ENCODE results near the gene ARAP1.
"Not testable (repeated sequence)": the region's sequence is repeated elsewhere in the genome, so short reads cannot be mapped to it uniquely, and the experiment has no call there.

ARAP1 gene

DNA sequence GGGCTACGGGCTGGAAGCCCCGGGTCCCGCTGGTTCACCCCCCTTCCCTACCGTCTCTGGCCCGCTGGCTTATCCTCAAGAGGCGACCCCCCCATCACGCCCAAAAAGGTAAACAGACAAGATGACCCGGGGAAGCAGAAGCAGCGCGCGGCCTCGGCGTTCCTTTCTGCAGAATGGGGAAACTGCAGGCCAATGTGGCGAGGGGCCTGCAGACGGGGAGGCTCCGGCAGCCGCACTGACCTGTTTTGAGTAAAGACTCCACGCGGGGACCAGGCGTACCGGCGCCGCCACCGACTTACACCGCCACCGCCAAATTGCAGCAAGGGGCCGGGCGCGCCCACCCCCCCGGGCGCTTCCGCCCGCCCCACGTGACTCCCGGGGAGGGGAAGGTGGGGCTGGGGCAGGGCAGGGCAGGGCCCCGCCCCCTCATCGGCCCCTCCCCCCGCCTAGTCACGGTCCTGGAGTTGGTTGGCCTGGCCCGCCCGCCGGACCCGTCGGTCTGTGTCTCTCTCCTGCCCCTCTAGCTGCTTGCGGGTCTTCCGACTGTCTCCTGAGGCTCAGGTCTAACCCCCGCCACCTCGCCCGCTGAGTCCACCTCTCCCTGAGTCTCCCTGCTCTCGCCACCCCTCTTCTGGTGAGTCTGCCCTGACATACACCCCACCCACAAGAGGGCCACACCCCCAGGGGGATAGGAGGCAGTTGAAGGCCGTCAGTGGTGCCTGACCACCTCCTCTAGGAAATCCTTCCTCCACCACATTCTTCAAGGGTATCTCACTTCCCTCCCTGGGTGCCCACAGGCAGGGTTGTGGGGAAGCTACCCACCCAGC is at the start of gene ARAP1:
Gene ARAP1 (minus strand): TSS at position 321 of the 827 bp plus-strand sequence. CDS start 25,280 bp downstream, outside the sequence.
- ATAC-seq (ENCODE audit: low read depth) (peak; percentile 89), DNase-seq (ENCODE audit: low spot score in 2 of 2) (peak; percentile 52 to 63)
- H3K36me3 Mint-ChIP-seq: peaks cover 16% of the 10 kb centered on the region
- peaks cover 37% of the 10 kb centered on the region for H3K4me1 Mint-ChIP-seq
- no peaks in the 10 kb centered on the region for H3K27me3 Mint-ChIP-seq
- peak within 1 kb of the TSS; percentile 79 for H3K27ac Mint-ChIP-seq
- H3K4me3 Mint-ChIP-seq: peak within 1 kb of the TSS; percentile 93
- no peaks in the 10 kb centered on the region for H3K9me3 Mint-ChIP-seq

- Mint-ChIP-seq H3K36me3 (no peaks in the 10 kb centered on the region), H3K4me1 (peaks cover 12% of the 10 kb centered on the region)
- peak; percentile 56 for ATAC-seq (ENCODE audit: low read depth)
These were observed 47.2 kb upstream of the ARAP1 start for GRCh38 chr11:72799441-72799840.

GRCh38 chr11:72798361-72798760 is 46.2 kb upstream of the ARAP1 start:
- H3K4me1 Mint-ChIP-seq: peaks cover 13% of the 10 kb centered on the region
- H3K36me3 Mint-ChIP-seq: no peaks in the 10 kb centered on the region
- H3K27me3 Mint-ChIP-seq: no peaks in the 10 kb centered on the region
- H3K9me3 Mint-ChIP-seq: no peaks in the 10 kb centered on the region
- H3K27ac Mint-ChIP-seq: no peak overlapping the region
- no peak for DNase-seq (ENCODE audit: low spot score in 2 of 2)
- ATAC-seq (ENCODE audit: low read depth): no peak
- H3K4me3 Mint-ChIP-seq: no peak overlapping the region

More at GRCh38 chr11:72799441-72799840, 47.2 kb upstream of the ARAP1 start:
- no peaks in the 10 kb centered on the region for H3K9me3 Mint-ChIP-seq
- H3K27me3 Mint-ChIP-seq: no peaks in the 10 kb centered on the region
- no peak for DNase-seq (ENCODE audit: low spot score in 2 of 2)
- H3K4me3 Mint-ChIP-seq: no peak overlapping the region
- no peak overlapping the region for H3K27ac Mint-ChIP-seq

DNA sequence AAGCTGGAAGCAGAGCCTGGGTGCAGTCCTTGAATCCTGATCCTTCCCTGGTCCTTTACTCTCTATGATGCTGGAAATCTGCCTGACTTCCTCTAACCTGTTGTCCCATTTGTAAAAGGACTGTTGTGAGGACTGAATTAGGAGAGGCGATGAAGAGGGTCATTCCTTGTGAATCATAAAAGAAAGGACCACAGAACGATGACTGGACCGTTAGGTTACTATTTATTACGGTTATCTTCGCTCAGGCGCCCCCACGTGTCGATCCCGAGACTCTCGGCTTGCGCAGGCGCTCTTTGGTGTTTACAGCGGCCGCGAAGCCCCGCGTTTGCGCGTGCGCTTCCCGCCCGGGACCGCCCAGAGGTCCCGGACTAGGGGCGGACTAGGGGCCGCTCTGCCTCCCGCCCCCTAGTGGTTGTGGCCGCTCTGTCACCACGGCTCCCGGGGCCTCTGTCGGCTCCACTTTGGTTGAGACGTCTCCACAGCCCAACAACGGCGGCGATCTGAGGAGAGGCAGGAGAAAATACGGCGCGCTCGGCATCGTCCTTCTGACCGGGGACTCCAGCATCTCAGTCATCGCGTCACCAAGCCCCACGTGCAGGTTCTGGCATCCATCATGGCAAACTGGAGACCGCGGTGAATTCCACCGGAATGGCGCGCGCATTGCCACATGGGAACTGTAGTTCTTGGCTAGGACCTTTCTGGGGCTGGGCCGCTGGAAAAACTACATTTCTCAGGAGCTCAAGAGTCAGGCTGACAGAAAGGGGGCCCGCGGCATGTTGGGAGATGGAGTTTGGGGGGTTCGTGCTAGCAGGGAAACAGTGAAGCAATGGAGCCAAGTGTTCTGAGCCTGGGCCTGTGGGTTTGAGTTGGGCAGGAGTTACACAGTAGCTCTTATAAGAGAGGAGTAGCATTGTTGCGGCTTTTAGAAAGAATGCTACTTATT is 41.5 kb upstream of the ARAP1 start, which contains the start of gene STARD10:
Gene STARD10 (minus strand): TSS at position 623 of the 943 bp plus-strand sequence. CDS start 12,866 bp downstream, outside the sequence.
- no peaks in the 10 kb centered on the region for H3K9me3 Mint-ChIP-seq
- peak; percentile 86 for ATAC-seq (ENCODE audit: low read depth)
- DNase-seq (ENCODE audit: low spot score in 2 of 2): peak; percentile 94 to 95
- peak within 1 kb of the TSS; percentile 93 for H3K4me3 Mint-ChIP-seq
- H3K27ac Mint-ChIP-seq: peak within 1 kb of the TSS; percentile 99
- peaks cover 22% of the 10 kb centered on the region for H3K4me1 Mint-ChIP-seq
- no peaks in the 10 kb centered on the region for H3K27me3 Mint-ChIP-seq
- H3K36me3 Mint-ChIP-seq: no peaks in the 10 kb centered on the region

GRCh38 chr11:72793076-72793424 is 40.8 kb upstream of the ARAP1 start:
- Mint-ChIP-seq H3K36me3 (no peaks in the 10 kb centered on the region), H3K27ac (peak overlapping the region; percentile 99), H3K27me3 (no peaks in the 10 kb centered on the region), H3K4me3 (peak overlapping the region; percentile 93), H3K9me3 (no peaks in the 10 kb centered on the region), H3K4me1 (peaks cover 23% of the 10 kb centered on the region)
- peak in 1 of 2 donors; percentile 40 for DNase-seq (ENCODE audit: low spot score in 2 of 2)
- peak; percentile 39 for ATAC-seq (ENCODE audit: low read depth)

GRCh38 chr11:72792437-72793021 is 40.3 kb upstream of the ARAP1 start:
- no peak for ATAC-seq (ENCODE audit: low read depth)
- Mint-ChIP-seq H3K27me3 (no peaks in the 10 kb centered on the region), H3K27ac (peak overlapping the region; percentile 99), H3K9me3 (no peaks in the 10 kb centered on the region), H3K36me3 (no peaks in the 10 kb centered on the region), H3K4me3 (peak overlapping the region; percentile 93), H3K4me1 (peaks cover 28% of the 10 kb centered on the region)
- no peak for DNase-seq (ENCODE audit: low spot score in 2 of 2)

- H3K27me3 Mint-ChIP-seq; DNase-seq (ENCODE audit: low spot score in 2 of 2); ATAC-seq (ENCODE audit: low read depth); H3K36me3 Mint-ChIP-seq; H3K9me3 Mint-ChIP-seq; H3K4me3 Mint-ChIP-seq: not testable (repeated sequence)
- peak overlapping the region; percentile 45 for H3K27ac Mint-ChIP-seq
- peaks cover 36% of the 10 kb centered on the region for H3K4me1 Mint-ChIP-seq
These were observed 39.0 kb upstream of the ARAP1 start for GRCh38 chr11:72791228-72791627.

- Mint-ChIP-seq H3K36me3 (no peaks in the 10 kb centered on the region), H3K27ac (no peak overlapping the region), H3K4me3 (no peak overlapping the region), H3K4me1 (peaks cover 33% of the 10 kb centered on the region), H3K9me3 (no peaks in the 10 kb centered on the region), H3K27me3 (no peaks in the 10 kb centered on the region)
- ATAC-seq (ENCODE audit: low read depth): no peak
- DNase-seq (ENCODE audit: low spot score in 2 of 2): no peak
These were observed 37.4 kb upstream of the ARAP1 start for GRCh38 chr11:72789493-72790131.

- Mint-ChIP-seq H3K36me3 (no peaks in the 10 kb centered on the region), H3K27ac (peak overlapping the region; percentile 72), H3K27me3 (no peaks in the 10 kb centered on the region), H3K4me1 (peaks cover 25% of the 10 kb centered on the region), H3K4me3 (peak overlapping the region; percentile 1), H3K9me3 (no peaks in the 10 kb centered on the region)
- DNase-seq (ENCODE audit: low spot score in 2 of 2): no peak
- ATAC-seq (ENCODE audit: low read depth): no peak
These were observed 36.0 kb upstream of the ARAP1 start for GRCh38 chr11:72788241-72788640.

- Mint-ChIP-seq H3K27ac (peak overlapping the region; percentile 72), H3K27me3 (no peaks in the 10 kb centered on the region), H3K9me3 (no peaks in the 10 kb centered on the region), H3K36me3 (no peaks in the 10 kb centered on the region), H3K4me3 (peak overlapping the region; percentile 37), H3K4me1 (peaks cover 18% of the 10 kb centered on the region)
- DNase-seq (ENCODE audit: low spot score in 2 of 2) (peak; percentile 28 to 41), ATAC-seq (ENCODE audit: low read depth) (peak; percentile 85)
These were observed 35.3 kb upstream of the ARAP1 start for GRCh38 chr11:72787216-72788104.

- no peak for ATAC-seq (ENCODE audit: low read depth)
- Mint-ChIP-seq H3K27me3 (no peaks in the 10 kb centered on the region), H3K9me3 (no peaks in the 10 kb centered on the region), H3K27ac (peak overlapping the region; percentile 72), H3K36me3 (no peaks in the 10 kb centered on the region), H3K4me3 (no peak overlapping the region), H3K4me1 (peaks cover 22% of the 10 kb centered on the region)
- no peak for DNase-seq (ENCODE audit: low spot score in 2 of 2)
These were observed 34.4 kb upstream of the ARAP1 start for GRCh38 chr11:72786305-72787215.

DNA sequence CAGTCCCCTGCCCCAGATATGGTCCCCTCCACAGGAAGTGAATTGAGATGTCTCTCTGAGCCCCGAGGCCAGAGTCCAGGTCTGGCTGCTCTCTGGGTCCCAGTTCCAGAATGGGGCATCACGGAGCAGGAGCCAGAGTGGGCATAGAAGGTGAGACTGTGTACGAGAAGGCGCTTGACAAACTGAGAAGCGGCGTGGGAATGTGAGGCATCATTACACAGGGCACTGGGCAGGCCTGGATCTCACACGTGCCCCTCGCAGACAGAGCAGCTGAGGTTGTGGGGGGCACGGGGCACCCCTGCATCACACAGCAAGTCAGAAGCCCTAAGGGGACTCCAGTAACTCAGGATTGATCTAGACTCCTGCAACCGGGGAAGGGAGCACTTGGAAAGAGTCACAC is 32.5 kb upstream of the ARAP1 start:
- ATAC-seq (ENCODE audit: low read depth) (no peak), DNase-seq (ENCODE audit: low spot score in 2 of 2) (no peak)
- Mint-ChIP-seq H3K27me3 (no peaks in the 10 kb centered on the region), H3K4me3 (no peak overlapping the region), H3K27ac (no peak overlapping the region), H3K9me3 (no peaks in the 10 kb centered on the region), H3K4me1 (peaks cover 26% of the 10 kb centered on the region), H3K36me3 (no peaks in the 10 kb centered on the region)
